ENCODE measurements around the gene SPINT2. TPM values are rescaled to one million over a fixed set of nuclear protein-coding genes. Genes with fewer than 3 reads are reported as not detected.

The SPINT2 gene
- total and polyA plus RNA-seq, 4 donors: 7.0 to 43.0 (median 10.7) TPM

DNA sequence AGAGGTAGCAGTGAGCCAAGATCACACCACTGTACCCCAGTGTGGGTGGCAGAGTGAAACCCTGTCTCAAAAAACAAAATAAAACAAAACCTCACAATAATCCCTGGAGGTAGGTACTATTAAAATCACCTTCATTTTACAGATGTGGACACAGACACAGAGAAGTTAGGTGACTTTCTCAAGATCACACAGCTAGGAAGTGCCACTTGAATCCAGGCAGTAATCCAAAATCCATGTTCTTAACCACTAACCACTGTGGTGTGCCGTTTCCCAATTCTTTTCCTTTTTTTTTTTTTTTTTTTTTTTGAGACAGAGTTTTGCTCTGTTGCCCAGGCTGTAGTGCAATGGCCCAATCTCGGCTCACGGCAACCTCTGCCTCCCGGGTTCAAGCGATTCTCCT, 17.2 kb upstream of the SPINT2 start:
- Histone ChIP-seq H3K9ac (ENCODE audit: low read depth in 1 of 2, low read length in 2 of 2) (no peak overlapping the region), H3K4me3 (ENCODE audit: low read depth in 1 of 3, low read length in 3 of 3) (no peak overlapping the region), H3K36me3 (ENCODE audit: control insufficient read depth in 4 of 4, insufficient read depth in 3 of 4, low read depth in 1 of 4, low read length in 3 of 4) (no peaks in the 10 kb centered on the region), H3K4me1 (ENCODE audit: control insufficient read depth in 4 of 4, insufficient read depth in 4 of 4, low read length in 3 of 4) (peaks cover 6 to 18% (median 16%) of the 10 kb centered on the region in 4 donors), H3K9me3 (ENCODE audit: control insufficient read depth in 4 of 4, low read length in 3 of 4) (no peaks in the 10 kb centered on the region), H3K27me3 (ENCODE audit: control insufficient read depth in 4 of 4, insufficient read depth in 4 of 4, low read length in 3 of 4) (no peaks in the 10 kb centered on the region), H3K27ac (ENCODE audit: low read depth in 1 of 2, low read length in 2 of 2) (no peak overlapping the region)
- 76% methylated on average over 5 of the region's 5 CpGs for WGBS
- TF ChIP-seq, protein P1, sequence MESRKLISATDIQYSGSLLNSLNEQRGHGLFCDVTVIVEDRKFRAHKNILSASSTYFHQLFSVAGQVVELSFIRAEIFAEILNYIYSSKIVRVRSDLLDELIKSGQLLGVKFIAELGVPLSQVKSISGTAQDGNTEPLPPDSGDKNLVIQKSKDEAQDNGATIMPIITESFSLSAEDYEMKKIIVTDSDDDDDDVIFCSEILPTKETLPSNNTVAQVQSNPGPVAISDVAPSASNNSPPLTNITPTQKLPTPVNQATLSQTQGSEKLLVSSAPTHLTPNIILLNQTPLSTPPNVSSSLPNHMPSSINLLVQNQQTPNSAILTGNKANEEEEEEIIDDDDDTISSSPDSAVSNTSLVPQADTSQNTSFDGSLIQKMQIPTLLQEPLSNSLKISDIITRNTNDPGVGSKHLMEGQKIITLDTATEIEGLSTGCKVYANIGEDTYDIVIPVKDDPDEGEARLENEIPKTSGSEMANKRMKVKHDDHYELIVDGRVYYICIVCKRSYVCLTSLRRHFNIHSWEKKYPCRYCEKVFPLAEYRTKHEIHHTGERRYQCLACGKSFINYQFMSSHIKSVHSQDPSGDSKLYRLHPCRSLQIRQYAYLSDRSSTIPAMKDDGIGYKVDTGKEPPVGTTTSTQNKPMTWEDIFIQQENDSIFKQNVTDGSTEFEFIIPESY (IDR thresholded peaks at IDR 0.05): no peak
- TF ChIP-seq, protein P2, sequence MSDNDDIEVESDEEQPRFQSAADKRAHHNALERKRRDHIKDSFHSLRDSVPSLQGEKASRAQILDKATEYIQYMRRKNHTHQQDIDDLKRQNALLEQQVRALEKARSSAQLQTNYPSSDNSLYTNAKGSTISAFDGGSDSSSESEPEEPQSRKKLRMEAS (IDR thresholded peaks at IDR 0.05): no peak
- TF ChIP-seq TAF1 (conservative IDR thresholded peaks at IDR 0.05) (no peak), FOXA1 (IDR thresholded peaks at IDR 0.05) (no peak), RXRA (IDR thresholded peaks at IDR 0.05) (no peak), EGR1 (IDR thresholded peaks at IDR 0.05; ENCODE audit: low read depth in 2 of 2) (no peak), GABPA (IDR thresholded peaks at IDR 0.05 in 1 of 2, conservative IDR thresholded peaks at IDR 0.05 in 1 of 2) (no peak), SP1 (IDR thresholded peaks at IDR 0.05) (no peak), NR2F2 (IDR thresholded peaks at IDR 0.05) (no peak), JUND (IDR thresholded peaks at IDR 0.05) (no peak), FOXA2 (IDR thresholded peaks at IDR 0.05) (no peak), HNF4G (IDR thresholded peaks at IDR 0.05) (no peak)
- TF ChIP-seq, protein P3, sequence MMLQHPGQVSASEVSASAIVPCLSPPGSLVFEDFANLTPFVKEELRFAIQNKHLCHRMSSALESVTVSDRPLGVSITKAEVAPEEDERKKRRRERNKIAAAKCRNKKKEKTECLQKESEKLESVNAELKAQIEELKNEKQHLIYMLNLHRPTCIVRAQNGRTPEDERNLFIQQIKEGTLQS (IDR thresholded peaks at IDR 0.05): no peak
- TF ChIP-seq, protein P4, sequence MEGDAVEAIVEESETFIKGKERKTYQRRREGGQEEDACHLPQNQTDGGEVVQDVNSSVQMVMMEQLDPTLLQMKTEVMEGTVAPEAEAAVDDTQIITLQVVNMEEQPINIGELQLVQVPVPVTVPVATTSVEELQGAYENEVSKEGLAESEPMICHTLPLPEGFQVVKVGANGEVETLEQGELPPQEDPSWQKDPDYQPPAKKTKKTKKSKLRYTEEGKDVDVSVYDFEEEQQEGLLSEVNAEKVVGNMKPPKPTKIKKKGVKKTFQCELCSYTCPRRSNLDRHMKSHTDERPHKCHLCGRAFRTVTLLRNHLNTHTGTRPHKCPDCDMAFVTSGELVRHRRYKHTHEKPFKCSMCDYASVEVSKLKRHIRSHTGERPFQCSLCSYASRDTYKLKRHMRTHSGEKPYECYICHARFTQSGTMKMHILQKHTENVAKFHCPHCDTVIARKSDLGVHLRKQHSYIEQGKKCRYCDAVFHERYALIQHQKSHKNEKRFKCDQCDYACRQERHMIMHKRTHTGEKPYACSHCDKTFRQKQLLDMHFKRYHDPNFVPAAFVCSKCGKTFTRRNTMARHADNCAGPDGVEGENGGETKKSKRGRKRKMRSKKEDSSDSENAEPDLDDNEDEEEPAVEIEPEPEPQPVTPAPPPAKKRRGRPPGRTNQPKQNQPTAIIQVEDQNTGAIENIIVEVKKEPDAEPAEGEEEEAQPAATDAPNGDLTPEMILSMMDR (IDR thresholded peaks at IDR 0.05; ENCODE audit: low read depth, low read length, missing input control): no peak
- DNase-seq (ENCODE audit: low spot score): no peak

DNA sequence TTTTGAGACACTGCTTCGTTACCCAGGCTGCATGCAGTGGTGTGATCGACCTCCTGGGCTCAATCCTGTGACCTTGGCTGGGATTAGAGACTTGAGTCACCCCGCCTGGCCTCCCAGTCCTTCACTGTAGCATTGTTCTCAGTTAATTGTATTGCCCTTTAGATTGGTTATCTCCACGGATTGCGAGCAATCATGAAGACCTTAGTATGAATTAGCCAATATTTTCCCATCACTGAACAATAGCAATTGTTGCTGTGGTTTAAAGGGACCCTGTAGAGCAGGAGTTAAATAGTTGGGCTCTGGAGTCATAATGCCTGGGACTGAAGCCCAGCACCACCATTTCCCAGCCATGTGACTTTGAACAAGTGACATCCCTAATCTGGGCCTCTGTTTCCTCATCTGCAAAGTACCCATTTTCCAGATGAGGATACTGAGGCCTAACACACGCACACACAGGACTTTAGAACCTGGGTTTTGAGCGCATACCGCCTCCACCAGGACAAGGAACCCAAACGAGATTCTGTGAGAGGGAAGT, 16.6 kb upstream of the SPINT2 start:
- H3K4me1 ChIP-seq (ENCODE audit: control insufficient read depth in 4 of 4, insufficient read depth in 4 of 4, low read length in 3 of 4): peaks cover 7 to 18% (median 16%) of the 10 kb centered on the region in 4 donors
- 84% methylated on average over 9 of the region's 9 CpGs for WGBS
- H3K27ac ChIP-seq (ENCODE audit: low read depth in 1 of 2, low read length in 2 of 2): no peak overlapping the region
- H3K4me3 ChIP-seq (ENCODE audit: low read depth in 1 of 3, low read length in 3 of 3): no peak overlapping the region
- no peaks in the 10 kb centered on the region for H3K36me3 ChIP-seq (ENCODE audit: control insufficient read depth in 4 of 4, insufficient read depth in 3 of 4, low read depth in 1 of 4, low read length in 3 of 4)
- no peak for TF ChIP-seq JUND (IDR thresholded peaks at IDR 0.05)
- TF ChIP-seq, protein P2 (IDR thresholded peaks at IDR 0.05): no peak
- no peak overlapping the region for H3K9ac ChIP-seq (ENCODE audit: low read depth in 1 of 2, low read length in 2 of 2)
- no peaks in the 10 kb centered on the region for H3K9me3 ChIP-seq (ENCODE audit: control insufficient read depth in 4 of 4, low read length in 3 of 4)
- H3K27me3 ChIP-seq (ENCODE audit: control insufficient read depth in 4 of 4, insufficient read depth in 4 of 4, low read length in 3 of 4): no peaks in the 10 kb centered on the region
- no peak for DNase-seq (ENCODE audit: low spot score)

DNA sequence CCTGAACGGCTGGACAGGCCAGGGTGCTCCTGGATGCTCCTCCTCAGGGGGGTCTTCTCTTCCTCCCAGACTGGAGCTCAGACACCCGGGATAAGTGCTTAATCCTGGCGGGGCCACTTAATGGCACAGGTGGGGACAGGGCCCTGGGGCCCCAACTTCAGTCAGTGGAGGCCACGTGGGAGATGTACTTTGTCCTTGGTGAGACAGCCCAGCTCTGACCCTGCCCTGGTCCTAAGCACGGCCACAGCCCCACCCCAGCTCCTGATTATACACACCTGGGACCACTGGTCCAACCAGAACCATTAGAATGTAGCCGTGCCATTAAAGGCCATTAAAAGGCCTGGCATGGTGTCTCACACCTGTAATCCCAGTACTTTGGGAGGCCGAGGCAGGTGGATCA, 16.0 kb upstream of the SPINT2 start:
- no peak for DNase-seq (ENCODE audit: low spot score)
- Histone ChIP-seq H3K4me1 (ENCODE audit: control insufficient read depth in 4 of 4, insufficient read depth in 4 of 4, low read length in 3 of 4) (peaks cover 9 to 18% (median 16%) of the 10 kb centered on the region in 4 donors), H3K9me3 (ENCODE audit: control insufficient read depth in 4 of 4, low read length in 3 of 4) (no peaks in the 10 kb centered on the region), H3K36me3 (ENCODE audit: control insufficient read depth in 4 of 4, insufficient read depth in 3 of 4, low read depth in 1 of 4, low read length in 3 of 4) (no peaks in the 10 kb centered on the region), H3K9ac (ENCODE audit: low read depth in 1 of 2, low read length in 2 of 2) (no peak overlapping the region), H3K27me3 (ENCODE audit: control insufficient read depth in 4 of 4, insufficient read depth in 4 of 4, low read length in 3 of 4) (no peaks in the 10 kb centered on the region), H3K4me3 (ENCODE audit: low read depth in 1 of 3, low read length in 3 of 3) (no peak overlapping the region), H3K27ac (ENCODE audit: low read depth in 1 of 2, low read length in 2 of 2) (no peak overlapping the region)
- WGBS: 87% methylated on average over 7 of the region's 7 CpGs
- TF ChIP-seq GABPA (IDR thresholded peaks at IDR 0.05 in 1 of 2, conservative IDR thresholded peaks at IDR 0.05 in 1 of 2) (no peak), RXRA (IDR thresholded peaks at IDR 0.05) (no peak), FOXA1 (IDR thresholded peaks at IDR 0.05) (no peak), RAD21 (IDR thresholded peaks at IDR 0.05) (no peak)
- TF ChIP-seq, protein P4 (IDR thresholded peaks at IDR 0.05; ENCODE audit: low read depth, low read length, missing input control): no peak
- TF ChIP-seq, protein P1 (IDR thresholded peaks at IDR 0.05): no peak
